Liver (tissue), 3 donors: ENCODE results near the gene PDLIM5.

Experiments used
- GABPA ChIP-seq, 2 donors: IDR thresholded peaks in 1 of 2; conservative IDR thresholded peaks in 1 of 2; 2 replicates each; pipeline ENCODE4 v1.6.1; 2016; ENCODE audit warnings: antibody characterized with exemption in 2 of 2, mild to moderate bottlenecking in 1 of 2, moderate library complexity in 1 of 2
- JUND ChIP-seq, 2 donors: IDR thresholded peaks; 2 replicates each; pipeline ENCODE4 v1.6.1; 2016; ENCODE audit warnings: antibody characterized with exemption in 2 of 2
- RAD21 ChIP-seq, 2 donors: IDR thresholded peaks; 2 replicates each; pipeline ENCODE4 v1.6.1; 2016; ENCODE audit warnings: antibody characterized with exemption in 2 of 2, mild to moderate bottlenecking in 2 of 2
- RXRA ChIP-seq, 2 donors: IDR thresholded peaks; 2 replicates each; pipeline ENCODE4 v1.6.1; 2017 to 2018; ENCODE audit warnings: antibody characterized with exemption in 2 of 2, mild to moderate bottlenecking in 1 of 2
- YY1 ChIP-seq: IDR thresholded peaks from 2 replicates; pipeline ENCODE4 v1.6.1; 2016; ENCODE audit warnings: antibody characterized with exemption, mild to moderate bottlenecking
- TF ChIP-seq, protein P1 (sequence below): fragments of 150-350 bp; IDR thresholded peaks from 2 replicates; pipeline ENCODE4 v1.5.1; 2017; ENCODE audit warnings: improper control_type of control experiment, low read depth, low read length; ENCODE audit not compliant: missing input control
- TF ChIP-seq, protein P2 (sequence below): IDR thresholded peaks from 2 replicates; pipeline ENCODE4 v1.6.1; 2016; ENCODE audit warnings: antibody characterized with exemption
- TF ChIP-seq, protein P3 (sequence below): IDR thresholded peaks from 2 replicates; pipeline ENCODE4 v1.6.1; 2016; ENCODE audit warnings: antibody characterized with exemption, mild to moderate bottlenecking
- donor health status: healthy.
- donor health status: healthy.

DNA sequence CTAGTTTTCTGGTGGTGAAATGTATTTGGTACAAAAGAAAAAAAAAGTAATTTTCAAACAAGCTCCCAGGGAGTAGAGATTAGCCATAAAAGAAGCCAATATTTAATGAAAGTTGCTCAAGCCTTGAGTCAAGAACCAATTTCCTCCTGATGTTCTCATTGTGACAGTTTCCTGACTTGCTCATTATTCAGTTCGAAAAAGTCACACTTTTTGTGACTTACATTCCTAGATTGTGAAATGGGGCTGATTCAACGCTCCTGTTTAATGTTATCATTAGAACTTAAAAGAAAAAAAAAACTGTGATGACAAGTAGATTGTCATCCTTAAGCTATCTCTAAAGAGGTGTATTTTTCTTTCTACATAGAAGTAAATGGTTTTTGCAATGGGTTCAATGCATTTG lies 183.4 kb downstream of the PDLIM5 start:
- TF ChIP-seq, protein P1, sequence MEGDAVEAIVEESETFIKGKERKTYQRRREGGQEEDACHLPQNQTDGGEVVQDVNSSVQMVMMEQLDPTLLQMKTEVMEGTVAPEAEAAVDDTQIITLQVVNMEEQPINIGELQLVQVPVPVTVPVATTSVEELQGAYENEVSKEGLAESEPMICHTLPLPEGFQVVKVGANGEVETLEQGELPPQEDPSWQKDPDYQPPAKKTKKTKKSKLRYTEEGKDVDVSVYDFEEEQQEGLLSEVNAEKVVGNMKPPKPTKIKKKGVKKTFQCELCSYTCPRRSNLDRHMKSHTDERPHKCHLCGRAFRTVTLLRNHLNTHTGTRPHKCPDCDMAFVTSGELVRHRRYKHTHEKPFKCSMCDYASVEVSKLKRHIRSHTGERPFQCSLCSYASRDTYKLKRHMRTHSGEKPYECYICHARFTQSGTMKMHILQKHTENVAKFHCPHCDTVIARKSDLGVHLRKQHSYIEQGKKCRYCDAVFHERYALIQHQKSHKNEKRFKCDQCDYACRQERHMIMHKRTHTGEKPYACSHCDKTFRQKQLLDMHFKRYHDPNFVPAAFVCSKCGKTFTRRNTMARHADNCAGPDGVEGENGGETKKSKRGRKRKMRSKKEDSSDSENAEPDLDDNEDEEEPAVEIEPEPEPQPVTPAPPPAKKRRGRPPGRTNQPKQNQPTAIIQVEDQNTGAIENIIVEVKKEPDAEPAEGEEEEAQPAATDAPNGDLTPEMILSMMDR = no peak
- TF ChIP-seq YY1 (no peak), GABPA (IDR thresholded peaks at IDR 0.05 in 1 of 2, conservative IDR thresholded peaks at IDR 0.05 in 1 of 2) (no peak), RXRA (IDR thresholded peaks at IDR 0.05) (no peak), JUND (IDR thresholded peaks at IDR 0.05) (no peak), RAD21 (IDR thresholded peaks at IDR 0.05) (no peak)
- TF ChIP-seq, protein P2, sequence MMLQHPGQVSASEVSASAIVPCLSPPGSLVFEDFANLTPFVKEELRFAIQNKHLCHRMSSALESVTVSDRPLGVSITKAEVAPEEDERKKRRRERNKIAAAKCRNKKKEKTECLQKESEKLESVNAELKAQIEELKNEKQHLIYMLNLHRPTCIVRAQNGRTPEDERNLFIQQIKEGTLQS = no peak
- TF ChIP-seq, protein P3, sequence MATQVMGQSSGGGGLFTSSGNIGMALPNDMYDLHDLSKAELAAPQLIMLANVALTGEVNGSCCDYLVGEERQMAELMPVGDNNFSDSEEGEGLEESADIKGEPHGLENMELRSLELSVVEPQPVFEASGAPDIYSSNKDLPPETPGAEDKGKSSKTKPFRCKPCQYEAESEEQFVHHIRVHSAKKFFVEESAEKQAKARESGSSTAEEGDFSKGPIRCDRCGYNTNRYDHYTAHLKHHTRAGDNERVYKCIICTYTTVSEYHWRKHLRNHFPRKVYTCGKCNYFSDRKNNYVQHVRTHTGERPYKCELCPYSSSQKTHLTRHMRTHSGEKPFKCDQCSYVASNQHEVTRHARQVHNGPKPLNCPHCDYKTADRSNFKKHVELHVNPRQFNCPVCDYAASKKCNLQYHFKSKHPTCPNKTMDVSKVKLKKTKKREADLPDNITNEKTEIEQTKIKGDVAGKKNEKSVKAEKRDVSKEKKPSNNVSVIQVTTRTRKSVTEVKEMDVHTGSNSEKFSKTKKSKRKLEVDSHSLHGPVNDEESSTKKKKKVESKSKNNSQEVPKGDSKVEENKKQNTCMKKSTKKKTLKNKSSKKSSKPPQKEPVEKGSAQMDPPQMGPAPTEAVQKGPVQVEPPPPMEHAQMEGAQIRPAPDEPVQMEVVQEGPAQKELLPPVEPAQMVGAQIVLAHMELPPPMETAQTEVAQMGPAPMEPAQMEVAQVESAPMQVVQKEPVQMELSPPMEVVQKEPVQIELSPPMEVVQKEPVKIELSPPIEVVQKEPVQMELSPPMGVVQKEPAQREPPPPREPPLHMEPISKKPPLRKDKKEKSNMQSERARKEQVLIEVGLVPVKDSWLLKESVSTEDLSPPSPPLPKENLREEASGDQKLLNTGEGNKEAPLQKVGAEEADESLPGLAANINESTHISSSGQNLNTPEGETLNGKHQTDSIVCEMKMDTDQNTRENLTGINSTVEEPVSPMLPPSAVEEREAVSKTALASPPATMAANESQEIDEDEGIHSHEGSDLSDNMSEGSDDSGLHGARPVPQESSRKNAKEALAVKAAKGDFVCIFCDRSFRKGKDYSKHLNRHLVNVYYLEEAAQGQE = no peak
